HG03175 (cell line): ENCODE measurements around the gene C4orf36.

Experiments
- ATAC-seq: cut with Tn5 transposase; IDR thresholded peaks from one replicate; pipeline ENCODE4 v1.9.1; 2021; ENCODE audit warnings: mild to moderate bottlenecking, moderate library complexity; ENCODE audit not compliant: unreplicated experiment

Gene C4orf36

GRCh38 chr4:86857341-86858052 is 34.7 kb downstream of the C4orf36 start:
- no peak for ATAC-seq

GRCh38 chr4:86856896-86857295 is 35.3 kb downstream of the C4orf36 start:
- ATAC-seq: no peak

GRCh38 chr4:86855572-86855971 is 36.6 kb downstream of the C4orf36 start:
- ATAC-seq: no peak

GRCh38 chr4:86853209-86853608 is 39.0 kb downstream of the C4orf36 start:
- ATAC-seq: no peak

- no peak for ATAC-seq
Observed at GRCh38 chr4:86848732-86849619, 43.2 kb downstream of the C4orf36 start, which contains the start of gene SLC10A6. Gene SLC10A6, minus strand, starts transcription at chr4:86849384. Its CDS starts 269 bp downstream, at chr4:86849115.

GRCh38 chr4:86848136-86848535 is 44.1 kb downstream of the C4orf36 start:
- ATAC-seq: no peak

GRCh38 chr4:86847571-86847970 is 44.7 kb downstream of the C4orf36 start:
- ATAC-seq: no peak

- no peak for ATAC-seq
Observed at GRCh38 chr4:86846921-86847320, 45.3 kb downstream of the C4orf36 start.

GRCh38 chr4:86845593-86845992 is 46.6 kb downstream of the C4orf36 start:
- no peak for ATAC-seq

- ATAC-seq: no peak
Observed at GRCh38 chr4:86841309-86841708, 50.9 kb downstream of the C4orf36 start.

GRCh38 chr4:86840858-86841257 is 51.4 kb downstream of the C4orf36 start:
- no peak for ATAC-seq

GRCh38 chr4:86837691-86838503 is 54.3 kb downstream of the C4orf36 start:
- ATAC-seq: no peak

- no peak for ATAC-seq
Observed at GRCh38 chr4:86835677-86836076, 56.5 kb downstream of the C4orf36 start.

- ATAC-seq: no peak
Observed at GRCh38 chr4:86834901-86835300, 57.3 kb downstream of the C4orf36 start.

- no peak for ATAC-seq
Observed at GRCh38 chr4:86833615-86834014, 58.6 kb downstream of the C4orf36 start.

GRCh38 chr4:86831262-86832130 is 60.7 kb downstream of the C4orf36 start:
- no peak for ATAC-seq
